Astrocyte of the cerebellum (primary cell): Measurements from ENCODE around the gene FN1.

ENCODE experiments used
- DNase-seq: peaks from one replicate; pipeline ENCODE4 v3.0.0-alpha.2; 2011; ENCODE audit warnings: low read depth
- H3K4me3 ChIP-seq: 2 replicates; pipeline ENCODE4 v1.5.1; 2011; ENCODE audit warnings: mild to moderate bottlenecking, low read depth, low read length, moderate library complexity
- in situ Hi-C: cut with HindIII; loops from 2 replicates; pipeline ENCODE4 v1.10.0; 2017; ENCODE audit warnings: low sequenced_read_pairs
- TF ChIP-seq, protein P1 (sequence below): IDR thresholded peaks from 2 replicates; pipeline ENCODE4 v1.5.1; 2012; ENCODE audit warnings: low read length, low read depth, moderate library complexity, mild to moderate bottlenecking; ENCODE audit errors: missing control alignments

FN1 gene

GRCh38 chr2:215430528-215431187 is 5.2 kb downstream of the FN1 start:
- no peak for DNase-seq
- TF ChIP-seq, protein P1, sequence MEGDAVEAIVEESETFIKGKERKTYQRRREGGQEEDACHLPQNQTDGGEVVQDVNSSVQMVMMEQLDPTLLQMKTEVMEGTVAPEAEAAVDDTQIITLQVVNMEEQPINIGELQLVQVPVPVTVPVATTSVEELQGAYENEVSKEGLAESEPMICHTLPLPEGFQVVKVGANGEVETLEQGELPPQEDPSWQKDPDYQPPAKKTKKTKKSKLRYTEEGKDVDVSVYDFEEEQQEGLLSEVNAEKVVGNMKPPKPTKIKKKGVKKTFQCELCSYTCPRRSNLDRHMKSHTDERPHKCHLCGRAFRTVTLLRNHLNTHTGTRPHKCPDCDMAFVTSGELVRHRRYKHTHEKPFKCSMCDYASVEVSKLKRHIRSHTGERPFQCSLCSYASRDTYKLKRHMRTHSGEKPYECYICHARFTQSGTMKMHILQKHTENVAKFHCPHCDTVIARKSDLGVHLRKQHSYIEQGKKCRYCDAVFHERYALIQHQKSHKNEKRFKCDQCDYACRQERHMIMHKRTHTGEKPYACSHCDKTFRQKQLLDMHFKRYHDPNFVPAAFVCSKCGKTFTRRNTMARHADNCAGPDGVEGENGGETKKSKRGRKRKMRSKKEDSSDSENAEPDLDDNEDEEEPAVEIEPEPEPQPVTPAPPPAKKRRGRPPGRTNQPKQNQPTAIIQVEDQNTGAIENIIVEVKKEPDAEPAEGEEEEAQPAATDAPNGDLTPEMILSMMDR, result no peak
- H3K4me3 ChIP-seq, result peak overlapping the region; percentile 85
- in situ Hi-C loops, result no loop called here

DNA sequence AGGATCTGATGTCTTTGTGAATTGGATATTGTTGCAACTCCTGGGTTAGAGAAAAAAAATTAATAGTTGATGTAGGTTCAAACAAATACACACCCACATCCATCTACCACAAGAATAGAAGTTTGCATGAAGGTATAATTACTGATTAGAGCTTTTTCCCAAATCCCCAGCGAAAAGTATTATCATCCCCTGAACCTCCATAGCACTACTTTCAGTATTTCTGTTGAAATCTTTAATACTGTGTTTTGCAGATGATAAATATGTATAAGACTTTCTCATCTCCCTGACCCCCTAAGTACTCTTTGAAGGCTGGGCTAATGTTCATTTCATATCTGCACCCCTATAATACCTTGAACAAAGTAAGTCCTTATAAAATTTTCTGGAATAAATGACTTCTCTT is 6.4 kb downstream of the FN1 start:
- TF ChIP-seq, protein P1, result no peak
- in situ Hi-C loops, result no loop called here
- no peak for DNase-seq
- H3K4me3 ChIP-seq, result no peak overlapping the region

DNA sequence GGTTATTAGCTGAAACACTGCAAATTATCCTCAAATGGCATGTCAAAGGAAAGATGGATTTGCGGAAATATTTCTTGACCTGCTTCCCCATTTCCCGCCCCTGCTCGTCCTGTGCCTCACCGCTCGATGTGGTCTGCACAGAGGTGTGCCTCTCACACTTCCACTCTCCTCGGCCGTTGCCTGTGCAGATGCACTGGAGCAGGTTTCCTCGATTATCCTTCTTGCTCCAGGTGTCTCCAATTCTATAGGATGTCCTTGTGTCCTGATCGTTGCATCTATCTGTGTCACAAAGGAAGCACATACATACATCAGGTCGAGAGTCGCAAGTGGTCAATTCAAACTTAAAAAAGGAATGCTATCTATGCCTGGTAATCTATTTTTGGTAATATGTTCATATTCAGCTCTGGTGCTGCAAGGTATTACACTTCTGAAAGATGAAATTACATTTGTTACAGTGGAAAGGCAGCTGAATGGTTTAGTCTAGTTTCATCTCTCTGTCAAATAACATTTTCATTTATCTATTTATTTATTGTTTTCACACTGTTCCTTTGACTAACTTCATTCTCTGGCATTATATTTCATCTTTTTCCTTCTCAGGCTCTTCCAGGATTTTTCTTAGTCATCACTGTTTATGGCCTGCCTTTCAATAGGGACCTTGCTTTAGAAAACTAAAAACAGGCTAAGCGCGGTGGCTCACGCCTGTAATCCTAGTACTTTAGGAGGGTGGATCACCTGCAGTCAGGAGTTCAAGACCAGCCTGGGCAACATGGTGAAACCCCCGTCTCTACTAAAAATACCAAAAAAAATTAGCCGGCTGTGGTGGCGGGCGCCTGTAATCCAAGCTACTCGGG is 7.6 kb downstream of the FN1 start:
- in situ Hi-C loops, result no loop called here
- TF ChIP-seq, protein P1, result no peak
- H3K4me3 ChIP-seq, result no peak overlapping the region
- no peak for DNase-seq

- in situ Hi-C loops, result no loop called here
- H3K4me3 ChIP-seq, result no peak overlapping the region
- DNase-seq, result no peak
- TF ChIP-seq, protein P1, result no peak
Observed at GRCh38 chr2:215427585-215427984, 8.3 kb downstream of the FN1 start.

GRCh38 chr2:215425021-215425782 is 10.7 kb downstream of the FN1 start:
- in situ Hi-C loops, result no loop called here
- no peak for DNase-seq
- H3K4me3 ChIP-seq, result no peak overlapping the region
- TF ChIP-seq, protein P1, result no peak

- no peak overlapping the region for H3K4me3 ChIP-seq
- no peak for DNase-seq
- TF ChIP-seq, protein P1, result no peak
- in situ Hi-C loops, result no loop called here
Observed at GRCh38 chr2:215423928-215424540, 11.8 kb downstream of the FN1 start.
